ENCODE data around the gene RNF166.

Gene RNF166

GRCh38 chr16:88702371-88703210 is 3.6 kb downstream of the RNF166 start:
- POLR2A ChIA-PET = no interaction called here
- TF ChIP-seq TARDBP (IDR thresholded peaks at IDR 0.05) = no peak
- no peak for TF ChIP-seq PKNOX1 (IDR thresholded peaks at IDR 0.05)
- TF ChIP-seq FOXK2 (IDR thresholded peaks at IDR 0.05) = no peak
- TF ChIP-seq LEF1 (IDR thresholded peaks at IDR 0.05; ENCODE audit: borderline replicate concordance) = no peak
- TF ChIP-seq HDGF (IDR thresholded peaks at IDR 0.05; ENCODE audit: borderline replicate concordance) = no peak
- no peak for TF ChIP-seq ZNF384 (IDR thresholded peaks at IDR 0.05)
- CTCF ChIA-PET = no interaction called here
- no peak for DNase-seq (ENCODE audit: extremely low spot score)

- ChIA-PET CTCF (no interaction called here), POLR2A (interaction anchor here (0.7 kb wide), 1 partner anchor 10 kb away, joined by 4 read pairs; no protein-coding TSS in a partner anchor)
- no peak for TF ChIP-seq SP1 (IDR thresholded peaks at IDR 0.05)
- TF ChIP-seq FOXK2 (IDR thresholded peaks at IDR 0.05) = no peak
- no peak for TF ChIP-seq BHLHE40 (IDR thresholded peaks at IDR 0.05; ENCODE audit: borderline replicate concordance)
- TF ChIP-seq L3MBTL2 (conservative IDR thresholded peaks at IDR 0.05) = no peak
- no peak for TF ChIP-seq ELF4 (IDR thresholded peaks at IDR 0.05)
- TF ChIP-seq HDGF (IDR thresholded peaks at IDR 0.05; ENCODE audit: borderline replicate concordance) = no peak
- no peak for TF ChIP-seq SUZ12 (IDR thresholded peaks at IDR 0.05)
- TF ChIP-seq PKNOX1 (IDR thresholded peaks at IDR 0.05) = no peak
- no peak for TF ChIP-seq CTBP1 (IDR thresholded peaks at IDR 0.05; ENCODE audit: borderline replicate concordance)
- no peak for TF ChIP-seq ARNT (IDR thresholded peaks at IDR 0.05)
- no peak for TF ChIP-seq ZNF384 (IDR thresholded peaks at IDR 0.05)
- no peak for TF ChIP-seq LEF1 (IDR thresholded peaks at IDR 0.05; ENCODE audit: borderline replicate concordance)
- TF ChIP-seq FOXA1 (IDR thresholded peaks at IDR 0.05) = no peak
- TF ChIP-seq NFRKB (IDR thresholded peaks at IDR 0.05) = no peak
- TF ChIP-seq TARDBP (IDR thresholded peaks at IDR 0.05) = no peak
- no peak for TF ChIP-seq FOXM1 (IDR thresholded peaks at IDR 0.05; ENCODE audit: borderline replicate concordance)
- DNase-seq (ENCODE audit: extremely low spot score) = no peak
These were observed 4.4 kb downstream of the RNF166 start for GRCh38 chr16:88701581-88702370.

- ChIA-PET CTCF (no interaction called here), POLR2A (interaction anchor here (0.5 to 0.8 kb wide), 3 partner anchors 10 to 38 kb away, joined by 3 to 4 read pairs (median 3); partner anchors contain the start of gene MVD)
- TF ChIP-seq NFRKB (IDR thresholded peaks at IDR 0.05) = no peak
- TF ChIP-seq FOXA1 (IDR thresholded peaks at IDR 0.05) = no peak
- no peak for TF ChIP-seq CTBP1 (IDR thresholded peaks at IDR 0.05; ENCODE audit: borderline replicate concordance)
- TF ChIP-seq ZNF384 (IDR thresholded peaks at IDR 0.05) = no peak
- no peak for TF ChIP-seq LEF1 (IDR thresholded peaks at IDR 0.05; ENCODE audit: borderline replicate concordance)
- TF ChIP-seq ARNT (IDR thresholded peaks at IDR 0.05) = no peak
- no peak for TF ChIP-seq BHLHE40 (IDR thresholded peaks at IDR 0.05; ENCODE audit: borderline replicate concordance)
- TF ChIP-seq ELF4 (IDR thresholded peaks at IDR 0.05) = no peak
- no peak for TF ChIP-seq HDGF (IDR thresholded peaks at IDR 0.05; ENCODE audit: borderline replicate concordance)
- TF ChIP-seq SP1 (IDR thresholded peaks at IDR 0.05) = no peak
- TF ChIP-seq FOXK2 (IDR thresholded peaks at IDR 0.05) = no peak
- no peak for DNase-seq (ENCODE audit: extremely low spot score)
These were observed 5.3 kb downstream of the RNF166 start for GRCh38 chr16:88700636-88701482.

GRCh38 chr16:88700322-88700635 is 5.9 kb downstream of the RNF166 start:
- no peak for DNase-seq (ENCODE audit: extremely low spot score)
- ChIA-PET CTCF (no interaction called here), POLR2A (interaction anchor here (0.8 kb wide), 1 partner anchor 37 kb away, joined by 3 read pairs; the partner anchor contains the start of gene MVD)
- TF ChIP-seq LEF1 (IDR thresholded peaks at IDR 0.05; ENCODE audit: borderline replicate concordance) = no peak
- no peak for TF ChIP-seq NFRKB (IDR thresholded peaks at IDR 0.05)
- no peak for TF ChIP-seq HDGF (IDR thresholded peaks at IDR 0.05; ENCODE audit: borderline replicate concordance)
- TF ChIP-seq SP1 (IDR thresholded peaks at IDR 0.05) = no peak
- TF ChIP-seq ARNT (IDR thresholded peaks at IDR 0.05) = no peak
- TF ChIP-seq FOXA1 (IDR thresholded peaks at IDR 0.05) = no peak
- no peak for TF ChIP-seq L3MBTL2 (conservative IDR thresholded peaks at IDR 0.05)

- no peak for TF ChIP-seq SUZ12 (IDR thresholded peaks at IDR 0.05)
- no peak for TF ChIP-seq ELF4 (IDR thresholded peaks at IDR 0.05)
- no peak for TF ChIP-seq FOXK2 (IDR thresholded peaks at IDR 0.05)
- TF ChIP-seq L3MBTL2 (conservative IDR thresholded peaks at IDR 0.05) = no peak
- no peak for TF ChIP-seq LEF1 (IDR thresholded peaks at IDR 0.05; ENCODE audit: borderline replicate concordance)
- no peak for TF ChIP-seq HDGF (IDR thresholded peaks at IDR 0.05; ENCODE audit: borderline replicate concordance)
- no peak for TF ChIP-seq PKNOX1 (IDR thresholded peaks at IDR 0.05)
- TF ChIP-seq FOXA1 (IDR thresholded peaks at IDR 0.05) = no peak
- TF ChIP-seq CTBP1 (IDR thresholded peaks at IDR 0.05; ENCODE audit: borderline replicate concordance) = no peak
- TF ChIP-seq BHLHE40 (IDR thresholded peaks at IDR 0.05; ENCODE audit: borderline replicate concordance) = no peak
- TF ChIP-seq FOXM1 (IDR thresholded peaks at IDR 0.05; ENCODE audit: borderline replicate concordance) = no peak
- no peak for TF ChIP-seq ZNF384 (IDR thresholded peaks at IDR 0.05)
- no peak for TF ChIP-seq ARNT (IDR thresholded peaks at IDR 0.05)
- no peak for TF ChIP-seq TARDBP (IDR thresholded peaks at IDR 0.05)
- TF ChIP-seq NFRKB (IDR thresholded peaks at IDR 0.05) = no peak
- TF ChIP-seq SP1 (IDR thresholded peaks at IDR 0.05) = no peak
- ChIA-PET CTCF (no interaction called here), POLR2A (no interaction called here)
- no peak for DNase-seq (ENCODE audit: extremely low spot score)
These were observed 7.0 kb downstream of the RNF166 start for GRCh38 chr16:88699180-88699579.
